HFF-Myc (cell line): Measurements from ENCODE around the gene INPP5A.
"Not testable (repeated sequence)": the region's sequence is repeated elsewhere in the genome, so short reads cannot be mapped to it uniquely, and the experiment has no call there.

ENCODE experiments used
- DNase-seq: peaks from one replicate; pipeline ENCODE4 v3.0.0-alpha.2; 2011; ENCODE audit warnings: low read depth; ENCODE audit errors: extremely low read depth
- H3K4me3 ChIP-seq: replicated peaks from 2 replicates; pipeline ENCODE4 v1.5.1; 2011; ENCODE audit warnings: low read depth, mild to moderate bottlenecking, control low read depth, low read length
- CTCF ChIP-seq: IDR thresholded peaks from 2 replicates; pipeline ENCODE4 v1.5.1; 2012; ENCODE audit warnings: mild to moderate bottlenecking, low read depth, low read length, control low read depth; ENCODE audit errors: missing control alignments

Gene INPP5A

GRCh38 chr10:132790934-132791829 is 253.6 kb downstream of the INPP5A start:
- no peak for DNase-seq
- no peak overlapping the region for H3K4me3 ChIP-seq

GRCh38 chr10:132792099-132792498 is 254.5 kb downstream of the INPP5A start:
- DNase-seq, H3K4me3 ChIP-seq: not testable (repeated sequence)

More at GRCh38 chr10:132790934-132791829, 253.6 kb downstream of the INPP5A start:
- TF ChIP-seq CTCF, result no peak

GRCh38 chr10:132792796-132793195 is 255.2 kb downstream of the INPP5A start:
- TF ChIP-seq CTCF, result no peak
- DNase-seq, result no peak
- no peak overlapping the region for H3K4me3 ChIP-seq

GRCh38 chr10:132793213-132793612 is 255.6 kb downstream of the INPP5A start:
- no peak for TF ChIP-seq CTCF
- H3K4me3 ChIP-seq, result no peak overlapping the region
- DNase-seq, result no peak

- no peak overlapping the region for H3K4me3 ChIP-seq
- no peak for DNase-seq
- no peak for TF ChIP-seq CTCF
Measured at GRCh38 chr10:132793871-132794849, 256.6 kb downstream of the INPP5A start.

- no peak for DNase-seq
- no peak overlapping the region for H3K4me3 ChIP-seq
- no peak for TF ChIP-seq CTCF
Measured at GRCh38 chr10:132796846-132797245, 259.3 kb downstream of the INPP5A start.

GRCh38 chr10:132797986-132798385 is 260.4 kb downstream of the INPP5A start:
- DNase-seq, H3K4me3 ChIP-seq: not testable (repeated sequence)
